Activated CD8-positive, alpha-beta memory T cell treated with anti-CD3 and anti-CD28 coated beads, Interleukin-2, amount 50 U/mL, for 24 hours (primary cell): Measurements from ENCODE around the gene PTPN2.
"Not testable (repeated sequence)": the region's sequence is repeated elsewhere in the genome, so short reads cannot be mapped to it uniquely, and the experiment has no call there.

Experiments
- DNase-seq: peaks from one replicate; pipeline ENCODE4 v3.0.0-alpha.2; 2020; ENCODE audit errors: extremely low read depth

PTPN2 gene

DNA sequence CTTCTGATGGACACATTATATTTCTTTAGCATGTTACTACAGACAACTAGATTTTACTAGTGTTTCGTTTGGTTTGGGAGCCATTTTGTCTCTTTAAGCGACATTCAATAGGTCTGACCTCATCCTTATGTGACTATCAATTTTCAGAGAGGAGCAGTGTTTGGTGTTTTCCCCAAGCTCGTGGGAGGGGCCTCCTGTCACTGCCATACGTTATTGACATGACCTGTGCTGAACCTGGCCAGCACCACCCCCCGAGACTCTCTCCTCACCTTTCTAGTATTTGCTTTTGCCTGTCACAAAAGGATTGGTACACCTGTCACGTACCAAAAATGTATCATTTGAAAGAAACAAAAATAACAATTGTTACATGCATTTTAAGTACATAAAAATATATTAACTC, 111.9 kb downstream of the PTPN2 start:
- no peak for DNase-seq

DNA sequence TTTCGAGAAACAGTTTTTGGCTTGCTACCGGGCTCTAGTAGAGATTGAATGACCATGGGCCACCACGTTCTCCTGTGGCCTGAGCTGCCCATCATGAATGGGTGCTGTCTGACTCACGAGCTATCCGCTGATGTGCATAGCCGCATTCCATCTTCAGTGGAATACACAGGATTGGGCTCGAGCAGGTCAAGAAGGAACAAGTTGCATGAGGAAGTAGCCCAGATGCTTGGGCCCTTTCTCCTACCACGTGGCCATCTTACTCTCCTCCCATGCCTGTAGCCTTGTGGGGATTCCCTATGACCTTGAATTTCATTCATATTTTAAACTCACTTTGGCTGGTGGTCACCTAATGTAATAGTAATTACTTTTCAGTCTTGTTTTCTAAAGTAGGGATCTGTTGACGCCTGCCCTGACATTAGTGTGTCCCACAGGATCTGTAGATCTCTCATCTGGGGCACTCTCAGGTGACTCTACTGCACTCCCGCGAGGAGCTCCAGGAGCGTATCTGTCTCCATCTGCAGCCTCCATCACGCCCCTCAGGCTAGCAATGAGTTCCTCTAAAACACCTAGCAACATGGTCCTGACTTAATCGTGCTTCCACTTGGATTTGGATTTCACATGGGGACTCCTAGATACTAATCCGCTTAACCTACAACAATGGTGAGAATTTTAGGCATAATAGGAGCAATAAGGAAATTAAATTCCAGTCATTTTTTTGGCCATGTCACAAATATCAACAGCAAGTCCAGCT, 113.4 kb downstream of the PTPN2 start:
- no peak for DNase-seq

DNA sequence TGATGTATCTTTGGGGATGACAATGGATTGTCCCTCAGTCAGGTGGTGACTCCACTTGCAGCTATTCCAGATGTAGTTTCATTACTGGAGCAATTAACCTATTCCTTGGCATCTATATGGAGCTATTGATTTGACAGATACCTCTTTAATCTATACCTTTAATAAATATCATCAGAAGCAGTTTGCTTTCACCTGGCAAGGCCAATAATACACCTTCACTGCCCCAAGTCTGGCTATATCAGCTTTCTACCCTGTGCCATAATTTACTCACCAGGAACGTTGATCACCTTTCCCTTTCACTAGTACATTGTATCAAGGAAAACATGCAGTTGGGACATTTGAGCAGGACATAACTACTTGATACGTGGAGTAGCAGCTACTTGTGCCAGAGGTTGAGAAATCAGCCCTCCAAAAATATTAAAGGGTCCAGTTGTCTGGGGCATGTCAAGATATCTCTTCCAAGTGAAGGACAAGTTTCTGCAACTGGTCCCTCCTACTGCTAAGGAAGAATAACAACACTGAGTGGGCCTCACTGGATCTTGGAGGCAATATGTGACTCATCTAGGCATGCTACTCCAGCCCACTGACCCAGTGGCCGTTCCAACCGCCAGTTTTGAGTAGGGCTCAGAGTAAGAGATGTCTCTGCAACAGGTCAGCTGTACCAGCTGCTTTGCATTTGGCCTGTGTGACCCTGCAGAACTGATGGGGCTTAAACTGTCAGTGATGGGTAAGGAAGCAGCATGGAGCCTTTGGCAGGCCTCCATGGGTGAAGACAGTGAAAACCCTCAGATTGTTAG, 114.2 kb downstream of the PTPN2 start:
- no peak for DNase-seq

DNA sequence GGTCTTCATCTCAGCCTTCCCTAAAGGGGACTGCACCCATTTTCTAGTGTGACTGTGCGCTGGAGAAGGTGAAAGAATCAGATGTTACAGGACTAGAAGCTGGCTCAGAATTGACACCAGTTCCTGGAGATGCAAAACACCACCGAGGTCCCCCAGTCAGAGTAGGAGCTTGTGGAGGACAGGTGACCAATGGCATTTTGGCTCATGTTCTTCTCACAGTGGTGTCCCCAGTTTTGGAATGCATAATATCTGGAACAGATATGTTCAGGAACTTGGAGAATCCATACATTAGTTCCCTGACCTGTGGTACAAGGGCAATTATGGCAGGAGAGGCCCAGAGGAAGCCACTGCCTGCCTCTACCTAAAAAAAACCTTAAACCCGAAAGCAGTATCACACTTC, 114.9 kb downstream of the PTPN2 start:
- DNase-seq, result no peak

DNA sequence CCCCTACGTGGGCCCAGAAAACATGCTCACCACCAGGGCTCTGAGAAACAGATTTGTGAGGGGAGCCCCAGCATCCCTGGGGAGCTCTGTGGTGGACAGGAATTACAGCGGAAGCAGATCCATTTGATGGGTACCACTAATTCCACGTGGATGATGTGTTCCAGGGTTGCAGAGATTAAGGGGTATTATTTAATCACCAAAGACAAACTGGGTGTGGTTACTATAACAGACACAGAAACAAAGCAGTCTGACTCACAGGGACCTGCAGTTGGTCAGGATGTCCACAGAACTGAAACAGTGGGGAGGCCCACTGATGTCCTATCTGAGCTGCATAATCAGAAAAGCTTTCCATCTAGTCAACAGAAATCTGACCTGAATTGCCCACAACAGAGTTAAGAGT, 115.4 kb downstream of the PTPN2 start:
- no peak for DNase-seq

DNA sequence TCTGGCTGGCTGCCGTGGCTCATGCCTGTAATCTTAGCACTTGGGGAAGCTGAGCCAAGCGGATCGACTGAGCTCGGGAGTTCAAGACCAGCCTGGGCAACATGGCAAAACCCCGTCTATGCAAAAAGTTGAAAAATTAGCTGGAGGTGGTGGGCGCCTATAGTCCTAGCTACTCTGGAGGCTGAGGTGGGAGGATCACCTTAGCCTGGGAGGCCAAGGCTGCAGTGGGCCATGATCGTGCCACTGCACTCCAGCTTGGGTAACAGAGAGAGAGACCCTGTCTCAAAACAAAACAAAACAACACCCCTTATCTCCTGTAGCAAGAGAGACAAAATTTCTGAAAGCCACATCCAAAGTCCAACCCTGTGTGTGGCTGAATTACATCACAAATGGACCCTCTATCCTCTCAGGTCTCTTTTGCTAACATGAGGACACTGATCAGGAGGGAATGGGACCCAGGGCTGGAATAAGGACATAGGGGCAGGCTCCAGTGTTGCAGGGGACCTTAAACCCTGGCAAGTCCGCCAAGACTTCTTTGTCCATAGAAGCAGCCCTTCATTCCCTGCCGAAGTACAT, 116.4 kb downstream of the PTPN2 start:
- no peak for DNase-seq

DNA sequence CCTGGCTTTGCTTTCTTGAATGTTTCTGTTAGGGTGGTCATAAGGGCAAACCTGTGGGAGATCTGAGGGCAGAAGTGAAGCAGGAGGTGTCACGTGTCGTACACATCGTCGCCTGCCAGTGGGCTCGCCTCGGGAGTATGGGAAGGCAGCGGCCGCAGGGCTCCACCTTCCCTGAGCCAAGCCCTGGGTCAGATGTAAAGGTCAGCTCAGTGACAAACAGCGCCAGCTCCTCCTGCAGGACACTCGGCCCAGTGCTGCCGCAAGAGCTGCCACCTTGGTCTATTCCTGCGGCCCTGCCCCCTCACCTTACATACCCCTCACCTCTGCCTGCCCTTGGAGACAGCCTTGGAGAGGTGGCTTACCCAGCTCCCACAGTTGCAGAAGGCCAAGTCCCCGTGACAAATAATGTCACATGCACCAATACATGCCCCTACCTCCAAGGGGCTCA, 117.0 kb downstream of the PTPN2 start:
- no peak for DNase-seq

DNA sequence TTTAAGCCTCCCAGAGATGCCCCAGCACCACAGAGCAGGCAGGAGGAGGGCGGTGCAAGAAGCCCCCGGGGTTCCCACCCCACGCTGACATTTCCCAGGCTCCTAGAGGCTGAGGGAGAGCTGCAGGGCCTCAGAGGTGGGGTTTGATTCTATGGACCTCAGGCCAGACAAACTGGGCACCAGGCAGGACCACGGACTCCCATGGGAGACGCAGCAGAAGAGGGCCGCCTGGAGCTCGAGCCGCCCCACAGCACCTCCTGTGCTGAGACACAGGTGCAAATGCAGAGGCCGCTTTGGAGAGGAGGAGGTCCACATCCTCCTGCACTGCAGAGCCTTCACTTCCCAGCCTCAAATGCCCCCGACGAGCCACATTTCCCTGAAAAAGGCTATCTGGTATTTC, 118.5 kb downstream of the PTPN2 start:
- no peak for DNase-seq

DNA sequence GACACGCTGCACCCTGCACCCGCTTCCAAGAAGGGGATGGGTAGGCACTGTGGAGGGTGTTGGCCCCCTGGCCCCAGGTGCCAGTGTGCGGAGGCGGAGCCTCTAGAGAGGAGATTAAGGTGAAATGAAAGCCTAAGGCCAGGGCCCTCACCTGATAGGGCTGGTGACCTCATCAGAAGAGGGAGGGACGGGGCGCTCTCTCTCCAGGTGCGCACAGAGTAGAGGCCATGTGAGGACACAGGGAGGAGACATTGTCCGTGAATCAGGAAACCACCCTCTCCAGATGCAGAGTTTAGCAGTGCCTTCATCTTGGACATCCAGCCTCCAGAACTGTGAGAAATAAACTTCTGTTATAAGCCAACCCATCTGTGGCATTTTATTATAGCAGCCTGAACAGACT, 118.9 kb downstream of the PTPN2 start:
- DNase-seq, result no peak

DNA sequence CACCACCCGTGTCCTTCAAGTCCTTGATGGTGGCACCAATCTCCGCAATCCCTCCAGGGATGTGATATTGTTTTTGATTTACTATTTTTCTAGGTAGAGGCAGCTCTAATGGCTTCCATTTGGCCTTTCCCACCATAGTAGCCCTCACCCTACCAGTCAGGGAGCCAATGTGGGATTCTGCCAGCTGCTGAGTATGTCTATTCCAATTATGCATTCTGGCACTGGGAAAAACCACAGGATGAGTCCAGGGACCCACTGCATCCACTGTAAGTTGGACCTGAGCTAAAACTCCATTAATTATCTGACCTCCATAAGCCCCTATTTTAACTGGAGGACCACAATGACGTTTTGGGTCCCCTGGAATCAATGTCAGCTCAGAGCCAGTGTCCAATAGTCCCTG, 125.5 kb downstream of the PTPN2 start:
- DNase-seq, result not testable (repeated sequence)

DNA sequence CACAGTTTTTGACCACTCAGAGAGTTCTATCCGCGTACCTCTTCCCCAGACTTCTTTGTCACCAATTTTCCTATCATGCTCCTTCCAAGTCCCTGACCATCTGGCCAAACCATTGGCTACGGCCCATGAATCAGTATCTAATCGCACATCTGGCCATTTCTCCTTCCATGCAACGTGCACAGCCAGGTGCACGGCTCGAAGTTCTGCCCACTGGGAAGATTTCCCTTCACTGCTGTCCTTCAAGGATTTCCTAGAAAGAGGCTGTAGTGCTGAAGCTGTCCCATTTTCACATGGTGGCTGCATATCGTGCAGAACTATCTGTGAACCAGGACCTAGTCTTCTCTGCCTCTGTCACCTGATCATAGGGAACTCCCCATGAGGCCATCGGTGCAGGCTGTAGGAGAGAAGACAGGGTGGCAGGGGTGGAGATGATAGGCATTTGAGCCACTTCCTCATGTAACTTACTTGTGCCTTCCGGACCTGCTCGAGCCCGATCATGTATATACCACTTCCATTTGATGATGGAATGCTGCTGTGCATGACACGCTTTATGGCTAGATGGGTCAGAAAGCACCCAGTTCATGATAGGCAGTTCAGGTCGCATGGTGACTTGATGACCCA, 127.3 kb downstream of the PTPN2 start:
- not testable (repeated sequence) for DNase-seq

DNA sequence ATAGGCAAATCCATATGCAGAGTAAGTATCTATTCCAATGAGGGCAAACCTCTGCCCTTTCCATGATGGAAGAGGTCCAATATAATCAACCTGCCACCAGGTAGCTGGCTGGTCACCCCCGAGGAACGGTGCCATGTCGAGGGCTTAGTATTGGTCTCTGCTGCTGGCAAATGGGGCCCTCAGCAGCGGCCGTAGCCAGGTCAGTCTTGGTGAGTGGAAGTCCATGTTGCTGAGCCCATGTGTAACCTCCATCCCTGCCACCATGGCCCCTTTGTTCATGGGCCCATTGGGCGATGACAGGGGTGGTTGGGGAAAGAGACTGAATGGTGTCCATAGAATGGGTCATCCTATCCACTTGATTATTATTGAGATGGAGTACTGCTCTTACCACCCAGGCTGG, 128.4 kb downstream of the PTPN2 start:
- DNase-seq, result not testable (repeated sequence)

DNA sequence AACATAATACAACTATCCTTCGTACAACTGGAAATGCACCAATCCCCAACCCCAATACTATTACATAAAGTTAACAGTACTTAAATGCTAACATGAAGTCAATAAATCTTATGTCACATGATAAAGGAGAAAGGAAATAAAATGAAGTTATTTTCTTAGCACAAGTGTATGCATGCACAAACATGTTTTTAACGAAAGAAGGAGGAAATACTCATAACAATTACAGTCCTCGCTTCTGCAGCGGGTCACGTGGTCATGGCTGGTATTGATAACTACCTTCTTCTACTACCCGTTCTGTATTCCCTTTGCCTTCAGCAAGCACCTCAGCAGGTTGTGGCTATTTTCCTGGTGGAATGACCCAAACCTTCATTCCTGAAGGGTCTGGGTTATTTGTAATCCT, 129.5 kb downstream of the PTPN2 start:
- no peak for DNase-seq

DNA sequence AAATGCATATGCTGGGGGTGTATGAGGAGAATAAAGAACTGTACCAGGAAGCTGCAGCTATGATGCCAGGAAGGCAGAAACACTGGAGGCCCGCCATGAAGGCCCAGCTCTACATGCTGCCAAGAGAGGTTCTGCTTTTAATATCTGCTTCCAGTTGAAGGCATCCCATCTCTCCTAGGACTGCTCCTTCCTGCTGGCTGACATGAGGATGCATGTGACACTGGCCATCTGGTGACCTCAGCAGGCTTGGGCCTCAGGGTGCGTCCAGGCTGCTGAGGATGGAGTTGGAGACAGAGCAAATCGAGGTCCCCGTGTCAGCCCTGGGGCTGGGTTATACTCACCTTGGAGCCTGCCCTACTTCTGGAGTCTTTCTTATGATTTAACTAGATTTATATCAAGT, 132.1 kb downstream of the PTPN2 start:
- no peak for DNase-seq

DNA sequence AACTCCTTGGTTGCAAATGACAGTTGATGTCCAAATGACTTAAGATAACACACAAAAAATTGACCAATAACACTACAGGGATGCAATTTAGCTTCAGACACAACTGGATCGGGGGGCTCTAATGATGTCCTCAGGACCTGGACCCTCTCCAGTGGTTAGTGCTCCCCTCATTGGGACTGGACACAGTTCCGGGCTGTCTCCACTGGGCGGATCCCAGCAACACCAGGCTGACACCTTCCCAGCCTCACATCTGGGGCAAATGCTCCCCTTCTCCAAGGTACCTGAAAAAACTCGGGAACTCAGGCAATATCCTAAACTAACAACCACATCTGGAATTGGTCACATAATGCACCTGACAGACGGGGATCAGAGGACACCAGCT, 132.5 kb downstream of the PTPN2 start:
- DNase-seq, result no peak

DNA sequence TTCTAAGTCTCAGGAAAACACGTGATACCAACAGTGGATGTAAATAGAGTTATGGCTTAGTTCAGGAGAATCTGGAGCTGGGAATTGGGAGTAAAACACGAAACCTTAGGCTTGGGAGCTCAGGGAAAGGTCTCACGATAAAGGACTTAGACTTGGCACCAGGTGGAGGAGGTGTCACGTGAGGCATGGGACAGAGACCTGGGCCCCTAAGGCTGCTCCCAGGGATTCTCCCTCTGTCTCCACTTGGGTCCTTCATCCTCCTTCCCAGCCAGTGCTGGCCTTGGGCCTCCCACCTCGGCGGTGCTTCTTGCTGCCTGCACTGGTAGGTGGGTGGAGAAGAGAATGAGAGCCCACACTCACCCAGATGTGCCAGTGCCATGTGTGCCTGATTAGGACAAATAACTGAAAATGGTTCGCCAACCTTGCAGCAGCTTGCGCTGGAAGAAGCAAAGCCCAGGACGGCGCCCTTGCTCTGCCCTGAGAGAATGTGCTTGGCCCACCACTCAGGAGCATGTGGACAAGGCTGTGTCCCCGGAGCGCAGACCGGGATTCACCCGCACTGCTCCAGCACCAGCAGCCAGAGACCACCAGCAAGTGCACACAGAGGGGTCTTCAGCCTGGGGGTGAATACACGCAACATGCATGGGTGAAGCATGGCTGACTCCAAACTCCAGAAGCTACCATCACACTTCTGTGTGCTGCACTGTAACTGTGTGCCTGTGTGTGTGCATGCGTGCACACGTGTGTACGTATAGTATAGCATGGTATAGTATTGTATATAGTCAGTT, 133.1 kb downstream of the PTPN2 start:
- no peak for DNase-seq

DNA sequence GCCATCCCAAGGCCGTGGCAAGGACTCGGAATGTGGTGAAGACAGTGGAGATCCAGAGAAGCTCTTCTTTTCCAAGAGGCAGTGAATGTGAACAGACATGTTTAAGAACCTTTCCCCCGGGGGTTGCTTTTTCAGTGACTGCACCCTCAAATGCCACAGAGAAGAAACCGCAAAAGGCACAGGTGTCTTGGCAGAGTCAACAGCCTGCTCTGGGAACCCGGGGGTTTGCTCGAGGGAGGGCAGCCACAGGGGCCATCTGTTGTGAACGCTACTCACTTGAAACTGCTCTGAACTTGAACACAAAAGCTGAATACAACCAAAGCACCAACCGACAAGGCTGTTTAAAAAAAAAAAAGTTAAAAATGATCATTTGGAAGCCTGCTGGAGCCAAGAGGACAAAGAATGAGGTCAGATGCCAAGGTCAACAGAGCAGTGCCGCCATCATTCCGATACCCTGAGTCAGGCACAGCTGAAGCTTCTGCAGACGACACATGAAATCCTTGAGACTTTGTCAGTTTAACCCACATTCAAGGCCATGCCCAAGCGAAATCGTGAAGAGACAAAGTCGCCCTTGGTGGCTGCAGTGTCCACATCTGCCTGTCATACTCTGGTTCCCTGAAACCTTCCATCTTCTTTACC, 133.8 kb downstream of the PTPN2 start:
- no peak for DNase-seq

DNA sequence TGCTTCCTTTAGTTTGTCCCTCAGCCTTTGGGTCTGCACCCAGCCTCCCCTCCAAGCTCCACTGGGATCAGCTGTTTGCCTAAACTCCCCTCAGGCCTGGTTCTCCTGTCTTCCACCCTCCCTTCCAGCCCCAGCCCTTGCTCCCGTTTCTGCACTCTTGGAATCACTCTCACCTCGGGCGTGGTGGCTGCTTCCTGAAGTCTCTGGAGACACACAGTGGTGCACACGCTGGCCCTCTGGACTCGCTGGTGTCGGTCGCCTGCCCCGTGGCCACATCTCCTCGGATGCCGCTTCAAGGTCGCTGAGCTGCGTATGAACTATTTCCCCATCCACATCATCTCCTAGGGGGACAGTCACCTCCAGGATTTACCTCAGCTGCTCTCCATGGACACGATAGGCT, 134.9 kb downstream of the PTPN2 start:
- DNase-seq, result no peak

DNA sequence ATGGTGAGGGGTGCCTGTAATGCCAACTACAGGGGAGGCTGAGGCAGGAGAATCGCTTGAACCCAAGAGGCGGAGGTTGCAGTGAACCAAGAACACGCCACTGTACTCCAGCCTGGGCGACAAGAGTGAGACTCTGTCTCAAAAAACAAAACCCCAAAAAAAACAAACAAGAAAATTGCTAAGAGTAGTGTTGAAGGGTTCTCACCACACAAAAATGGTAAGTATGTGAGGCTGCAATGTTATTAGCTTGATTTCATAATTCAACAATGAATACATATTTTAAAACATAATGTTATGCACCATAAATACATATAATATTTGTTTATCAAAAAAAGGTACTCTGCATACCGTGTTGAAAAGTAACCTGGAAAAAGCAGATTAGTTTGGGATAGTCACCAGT, 135.4 kb downstream of the PTPN2 start:
- no peak for DNase-seq

DNA sequence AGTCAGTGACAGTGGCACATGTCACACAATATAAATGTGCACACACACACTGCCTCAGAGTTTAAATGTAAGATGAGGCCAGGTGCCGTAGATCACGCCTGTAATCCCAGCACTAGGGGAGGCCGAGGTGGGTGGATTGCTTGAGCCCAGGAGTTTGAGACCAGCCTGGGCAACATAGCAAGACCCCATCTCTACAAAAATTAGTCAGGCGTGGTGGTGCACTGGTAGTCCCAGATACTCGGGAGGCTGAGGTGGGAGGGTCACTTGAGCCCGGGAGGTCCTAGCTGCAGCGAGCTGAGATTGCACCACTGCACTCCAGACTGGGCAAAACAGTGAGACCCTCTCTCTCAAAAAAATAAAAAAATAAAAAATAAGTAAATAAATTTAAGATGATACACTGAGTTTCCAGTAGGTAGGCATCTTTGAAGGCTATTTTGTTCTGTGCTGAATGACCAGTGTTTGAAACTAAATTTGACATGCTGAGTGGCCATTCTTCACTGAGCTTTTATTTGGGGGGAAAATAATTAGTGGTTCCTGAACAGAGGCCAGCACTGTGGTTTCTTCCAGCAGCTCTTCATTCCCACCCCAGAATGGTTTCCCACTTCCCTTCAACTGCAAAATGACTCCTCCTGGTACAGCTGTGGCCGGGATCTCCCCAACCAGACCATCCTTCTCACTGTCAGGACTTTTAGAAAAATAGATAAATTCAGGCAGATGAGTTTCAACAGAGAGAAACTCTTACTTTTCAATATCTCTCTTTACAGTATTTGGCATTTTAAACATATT, 136.3 kb downstream of the PTPN2 start:
- DNase-seq, result no peak
